ENCODE results near the gene IER3.
"Not testable (repeated sequence)": the region's sequence is repeated elsewhere in the genome, so short reads cannot be mapped to it uniquely, and the experiment has no call there.

IER3 gene

DNA sequence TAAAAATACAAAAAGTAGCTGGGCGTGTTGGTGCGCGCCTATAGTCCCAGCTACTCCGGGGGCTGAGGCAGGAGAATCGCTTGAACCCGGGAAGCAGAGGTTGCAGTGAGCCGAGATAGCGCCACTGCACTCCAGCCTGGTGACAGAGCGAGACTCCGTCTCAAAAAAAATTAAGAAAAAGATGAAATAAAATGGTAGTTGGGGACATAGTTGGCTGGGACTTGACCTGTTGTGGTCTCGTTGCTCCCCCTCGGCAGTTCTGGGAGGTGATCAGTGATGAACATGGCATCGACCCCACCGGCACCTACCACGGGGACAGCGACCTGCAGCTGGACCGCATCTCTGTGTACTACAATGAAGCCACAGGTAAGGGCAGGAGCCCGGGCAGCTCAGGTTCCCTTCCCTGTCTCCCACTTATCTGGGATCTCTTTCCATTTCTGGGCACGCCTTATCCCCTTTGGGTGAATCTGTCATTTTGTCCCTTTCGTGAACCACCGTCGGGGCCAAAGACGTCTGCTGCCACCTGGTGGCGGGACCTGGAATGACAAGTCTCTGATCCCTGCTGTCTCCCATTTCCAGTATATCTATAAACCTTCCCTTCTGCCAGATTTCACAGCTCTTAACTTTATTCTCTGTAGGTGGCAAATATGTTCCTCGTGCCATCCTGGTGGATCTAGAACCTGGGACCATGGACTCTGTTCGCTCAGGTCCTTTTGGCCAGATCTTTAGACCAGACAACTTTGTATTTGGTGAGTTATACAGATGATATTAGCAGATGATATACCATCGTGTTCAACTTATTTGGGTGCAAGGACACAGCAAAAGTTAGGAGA, 21.9 kb downstream of the IER3 start:
- peak; percentile 92 for DNase-seq

DNA sequence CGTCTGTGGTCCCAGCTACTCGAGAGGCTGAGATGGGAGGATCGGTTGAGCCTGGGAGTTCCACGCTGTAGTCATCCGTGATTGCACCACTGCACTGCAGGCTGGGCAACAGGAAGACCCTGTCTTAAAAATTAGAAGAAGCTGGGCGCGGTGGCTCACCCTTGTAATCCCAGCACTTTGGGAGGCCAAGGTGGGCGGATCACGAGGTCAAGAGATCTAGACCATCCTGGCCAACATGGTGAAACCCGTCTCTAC, 22.4 kb downstream of the IER3 start:
- not testable (repeated sequence) for DNase-seq

DNA sequence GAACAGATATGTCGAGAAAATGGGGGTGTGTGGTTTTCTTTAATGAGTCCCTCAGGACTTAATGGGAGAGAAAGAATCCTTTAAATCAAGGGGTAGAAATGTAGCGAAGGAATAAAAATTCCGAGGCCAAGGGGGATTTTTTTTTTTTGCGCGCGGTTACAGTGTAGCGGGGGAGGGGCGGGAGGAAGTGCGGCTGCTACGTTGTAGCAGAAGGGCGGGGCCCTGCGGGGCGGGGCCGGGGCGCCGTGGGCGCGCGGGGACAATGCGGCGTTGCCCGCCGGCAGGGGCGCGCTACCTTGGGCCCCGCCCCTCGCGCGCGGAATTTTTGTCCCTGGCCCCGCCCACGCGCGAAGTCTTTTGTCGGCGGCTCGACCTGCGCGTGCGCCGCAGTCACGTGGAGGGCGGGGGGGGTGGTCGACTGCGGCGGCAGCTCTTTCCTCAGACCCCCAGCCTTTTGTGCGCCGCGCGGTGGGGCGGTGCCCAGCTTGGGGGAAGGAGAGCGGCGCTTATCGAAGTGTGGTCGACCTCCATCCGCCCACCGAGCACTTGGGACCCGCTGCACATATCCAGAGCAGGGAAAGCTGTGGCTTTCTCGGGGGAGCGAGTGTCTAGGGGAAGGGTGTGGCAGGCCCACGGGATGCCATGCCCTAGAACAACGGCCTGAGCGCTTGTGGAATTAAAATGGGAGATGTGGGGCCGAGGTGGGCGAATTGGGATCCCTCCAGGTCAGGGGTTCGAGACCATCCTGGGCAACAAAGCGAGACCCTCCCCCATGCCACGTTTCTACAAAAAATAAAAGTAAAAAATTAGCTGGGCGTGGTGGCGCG, 22.9 kb downstream of the IER3 start:
- peak; percentile 98 for DNase-seq

DNA sequence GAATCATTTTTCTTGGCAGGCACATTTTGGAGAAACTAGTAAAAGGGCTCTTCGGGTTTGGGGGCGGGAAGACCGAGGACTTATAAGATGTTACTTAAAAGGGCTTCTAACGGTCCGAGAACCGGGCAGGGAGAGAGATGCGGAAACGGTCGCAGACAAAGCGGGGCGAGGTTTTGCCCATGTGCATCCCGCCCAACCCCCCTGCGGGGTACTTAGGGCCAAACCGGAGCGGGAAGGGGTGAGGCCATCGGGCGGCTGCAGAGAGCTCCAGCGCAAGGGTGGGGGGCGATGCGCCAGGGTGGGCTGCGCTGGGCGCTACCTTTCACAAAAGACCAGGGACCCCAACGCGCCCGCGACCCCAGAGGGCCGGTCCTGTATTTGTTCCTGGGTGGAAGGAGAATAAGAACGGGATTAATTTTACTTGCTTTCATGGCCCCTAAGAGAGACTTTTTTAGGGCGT, 23.6 kb downstream of the IER3 start:
- DNase-seq = peak; percentile 70

DNA sequence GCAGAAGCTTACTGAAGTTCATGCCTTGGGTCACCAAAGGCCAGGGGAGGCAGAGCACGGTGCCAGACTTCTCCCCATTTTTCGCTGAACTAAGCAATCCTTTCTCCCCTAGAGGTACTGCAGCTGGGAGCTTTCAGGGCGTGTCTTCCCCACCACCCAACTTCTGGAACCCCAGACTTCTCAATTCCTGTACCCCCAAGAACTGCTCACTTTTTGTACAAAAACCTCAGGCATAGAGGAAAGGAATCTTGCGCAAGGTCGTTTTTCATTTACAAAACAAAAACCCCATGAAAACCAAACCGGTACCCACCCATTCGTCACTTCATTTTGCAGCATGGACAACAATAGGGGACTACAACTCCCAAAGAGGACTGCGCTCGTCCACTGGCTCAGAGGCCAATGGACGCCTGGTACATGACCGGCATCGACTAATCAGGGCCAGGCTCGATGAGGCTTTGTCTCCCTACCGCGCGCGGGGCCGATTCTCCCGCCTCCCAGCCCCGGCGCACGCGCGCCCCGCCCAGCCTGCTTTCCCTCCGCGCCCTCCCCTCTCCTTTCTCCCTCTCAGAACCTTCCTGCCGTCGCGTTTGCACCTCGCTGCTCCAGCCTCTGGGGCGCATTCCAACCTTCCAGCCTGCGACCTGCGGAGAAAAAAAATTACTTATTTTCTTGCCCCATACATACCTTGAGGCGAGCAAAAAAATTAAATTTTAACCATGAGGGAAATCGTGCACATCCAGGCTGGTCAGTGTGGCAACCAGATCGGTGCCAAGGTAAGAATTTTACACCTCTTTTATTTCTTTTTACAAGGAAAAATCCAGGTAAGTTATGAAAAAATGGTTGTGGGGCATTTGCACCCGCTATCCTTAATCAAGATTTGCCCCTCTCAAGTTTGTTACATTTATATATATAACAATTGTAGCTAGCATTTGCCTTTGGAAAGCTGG, 24.3 kb downstream of the IER3 start, which contains the start of gene TUBB:
Gene TUBB, plus strand, starts transcription at position 562 of the 947 bp plus-strand sequence. Its CDS starts 155 bp downstream, at position 717.
- DNase-seq = peak; percentile 93

DNA sequence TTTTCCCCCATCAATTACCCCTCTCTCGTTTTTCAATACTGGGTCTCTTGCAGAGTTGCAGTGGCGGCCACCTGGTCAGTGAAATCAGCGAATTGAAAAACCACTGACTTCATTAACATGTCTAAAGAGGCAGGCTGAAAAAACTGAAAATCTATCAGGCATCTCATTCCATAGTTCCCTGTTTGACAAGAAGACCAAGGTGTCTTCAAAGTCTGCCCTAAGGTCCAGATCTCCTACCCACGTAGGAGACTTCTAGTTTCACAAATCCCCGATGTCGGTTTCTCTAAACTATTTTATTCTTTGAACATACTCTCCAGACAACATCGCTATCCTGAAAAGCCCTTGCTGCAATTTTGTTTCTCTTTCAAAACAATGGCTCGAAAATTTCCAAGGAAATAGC, 25.0 kb downstream of the IER3 start:
- DNase-seq = no peak

DNA sequence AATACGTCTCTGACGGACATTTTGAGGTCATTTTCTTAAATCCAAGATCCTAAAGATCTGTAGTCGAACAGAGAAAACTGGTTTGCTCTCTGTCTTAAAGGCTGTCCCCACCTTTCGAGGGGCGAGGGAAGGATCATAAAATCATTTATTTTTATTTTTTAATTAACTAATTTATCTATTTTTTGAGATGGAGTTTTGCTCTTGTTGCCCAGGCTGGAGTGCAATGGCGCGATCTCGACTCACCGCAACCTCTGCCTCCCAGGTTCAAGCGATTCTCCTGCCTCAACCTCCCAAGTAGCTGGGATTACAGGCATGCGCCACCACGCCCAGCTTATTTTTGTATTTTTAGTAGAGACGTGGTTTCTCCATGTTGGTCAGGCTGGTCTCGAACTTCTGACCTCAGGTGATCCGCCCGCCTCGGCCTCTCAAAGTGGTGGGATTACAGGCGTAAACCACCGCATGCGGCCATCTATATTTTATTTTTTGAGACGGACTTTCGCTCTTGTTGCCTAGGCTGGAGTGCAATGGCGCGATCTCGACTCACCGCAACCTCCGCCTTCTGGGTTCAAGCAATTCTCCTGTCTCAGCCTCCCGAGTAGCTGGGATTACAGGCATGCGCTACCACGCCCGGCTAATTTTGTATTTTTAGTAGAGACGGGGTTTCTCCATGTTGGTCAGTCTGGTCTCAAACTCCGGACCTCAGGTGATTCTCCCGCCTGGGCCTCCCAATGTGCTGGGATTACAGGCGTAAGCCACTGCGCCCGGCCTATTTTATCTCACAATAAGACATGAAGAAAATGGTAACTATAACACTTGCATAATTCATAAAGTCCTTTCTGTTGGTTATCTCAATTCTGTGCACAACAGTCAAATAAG, 26.3 kb downstream of the IER3 start:
- not testable (repeated sequence) for DNase-seq

DNA sequence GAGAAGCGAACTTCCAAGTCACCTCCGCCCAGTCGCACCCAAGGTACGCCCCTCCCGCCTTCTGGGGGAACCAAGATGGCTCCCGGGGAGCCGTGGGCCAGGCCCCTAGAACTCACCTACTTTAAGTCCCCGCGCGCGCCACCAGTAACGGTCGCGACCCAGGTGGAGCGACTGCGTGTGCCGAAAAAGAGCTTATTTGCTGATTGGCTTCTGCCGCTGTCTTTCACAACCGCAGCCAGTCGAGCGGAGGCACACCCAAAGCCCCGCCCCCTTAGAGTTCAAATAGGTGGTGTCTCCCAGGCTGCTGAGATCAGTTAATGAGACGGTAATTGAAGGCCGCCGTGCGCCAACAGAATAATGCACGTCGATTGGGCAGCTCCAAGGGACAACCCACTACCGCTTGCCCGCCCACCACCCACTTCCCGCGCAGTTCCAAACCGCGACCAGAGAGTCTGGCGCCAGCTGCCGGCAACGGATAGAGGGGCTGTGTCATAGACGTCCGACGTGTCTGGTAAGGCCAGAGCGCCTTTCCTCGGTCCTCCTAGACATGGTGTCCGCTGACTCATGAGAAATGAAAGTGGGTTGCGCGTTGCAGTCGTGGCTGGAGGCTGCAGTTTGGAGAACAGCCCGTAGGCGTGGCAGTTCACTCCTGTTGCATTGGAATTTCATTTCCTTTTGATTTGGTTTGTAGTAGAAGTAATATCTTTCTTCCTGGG, 27.1 kb downstream of the IER3 start, which contains the start of gene MDC1:
Gene MDC1, minus strand, starts transcription at position 153 of the 716 bp plus-strand sequence. CDS start 2,106 bp downstream, outside the sequence.
- peak; percentile 96 for DNase-seq

DNA sequence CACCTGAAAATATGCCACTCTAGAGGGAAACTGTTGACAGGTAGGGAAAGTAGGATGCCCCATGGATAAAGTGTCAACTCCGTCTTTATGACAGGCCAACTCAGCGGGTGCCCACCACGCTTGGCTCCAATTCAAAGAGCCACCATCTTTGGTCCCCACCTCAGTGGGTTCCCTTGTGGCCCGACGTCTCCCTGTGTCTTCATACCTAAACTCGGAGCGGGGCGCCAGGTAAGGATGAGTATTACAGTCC, 27.5 kb downstream of the IER3 start:
- DNase-seq = no peak

DNA sequence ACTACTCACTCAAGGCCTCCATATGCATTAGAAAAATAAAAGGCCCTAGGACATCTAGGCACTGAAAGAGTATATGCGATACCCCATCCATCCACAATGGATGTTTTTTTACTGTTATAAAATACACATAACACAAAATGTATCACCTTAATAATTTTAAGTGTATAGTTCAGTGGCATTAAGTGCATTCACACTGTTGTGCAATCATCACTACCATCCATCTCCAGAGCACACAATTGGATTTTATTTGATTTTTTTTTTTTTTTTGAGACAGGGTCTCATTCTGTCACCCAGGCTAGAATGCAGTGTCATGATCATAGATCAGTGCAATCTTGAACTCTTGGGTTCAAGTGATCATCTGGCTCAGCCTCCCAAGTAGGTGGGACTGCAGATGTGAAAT, 30.1 kb downstream of the IER3 start:
- DNase-seq = no peak

DNA sequence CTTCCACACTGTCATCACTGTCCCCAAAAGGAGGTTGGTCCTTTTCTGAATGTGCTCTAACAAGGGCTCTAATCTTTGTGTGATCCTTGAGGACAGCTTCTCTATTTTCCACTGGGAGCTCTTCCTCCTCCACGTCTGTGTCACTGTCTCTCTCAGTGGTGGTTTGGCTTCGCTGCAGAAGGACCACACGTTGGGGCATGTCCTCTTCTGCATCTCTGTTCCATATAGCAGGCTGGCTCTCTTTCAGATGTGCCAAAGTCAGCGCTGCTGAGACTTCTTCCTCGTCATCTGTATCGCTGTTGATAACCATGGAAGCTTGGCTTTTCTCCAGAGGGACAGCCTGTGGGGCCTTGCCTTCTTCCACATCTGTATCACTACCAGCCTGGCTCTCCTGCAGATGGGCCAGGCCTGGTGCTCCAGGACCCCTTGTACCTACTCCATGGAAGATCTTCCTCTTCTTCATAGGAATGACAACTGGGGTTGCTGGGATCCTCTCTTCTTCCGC, 31.9 kb downstream of the IER3 start:
- no peak for DNase-seq

DNA sequence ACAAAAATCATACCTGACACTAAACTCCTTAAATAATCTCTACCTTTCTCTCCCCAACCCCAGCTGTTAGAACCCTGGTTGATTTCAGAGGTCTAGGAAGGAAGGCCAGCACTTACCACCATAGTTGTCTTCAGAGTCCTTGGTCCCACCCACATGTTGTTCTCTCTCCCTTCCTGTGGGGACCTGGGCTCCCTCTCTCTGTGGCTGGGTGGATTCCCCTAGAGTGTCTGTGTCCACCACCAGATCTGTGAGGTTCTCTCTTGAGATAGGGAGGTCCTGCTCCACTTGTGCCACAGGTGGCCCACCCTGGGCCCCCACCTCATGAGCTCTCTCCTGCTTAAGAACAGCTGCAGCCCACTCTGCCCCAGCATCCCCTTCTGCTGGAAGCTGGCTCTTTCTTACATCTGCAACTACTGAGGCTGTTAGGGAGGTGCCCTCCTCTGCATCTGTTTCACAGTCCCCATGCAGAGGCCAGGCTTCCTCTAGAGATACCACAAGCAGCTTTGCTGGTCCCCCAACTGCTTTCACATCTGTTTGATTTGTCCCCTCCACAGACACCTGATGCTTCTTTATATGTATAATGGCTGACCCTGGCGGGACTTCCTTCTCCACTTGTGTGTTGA, 32.5 kb downstream of the IER3 start:
- no peak for DNase-seq

DNA sequence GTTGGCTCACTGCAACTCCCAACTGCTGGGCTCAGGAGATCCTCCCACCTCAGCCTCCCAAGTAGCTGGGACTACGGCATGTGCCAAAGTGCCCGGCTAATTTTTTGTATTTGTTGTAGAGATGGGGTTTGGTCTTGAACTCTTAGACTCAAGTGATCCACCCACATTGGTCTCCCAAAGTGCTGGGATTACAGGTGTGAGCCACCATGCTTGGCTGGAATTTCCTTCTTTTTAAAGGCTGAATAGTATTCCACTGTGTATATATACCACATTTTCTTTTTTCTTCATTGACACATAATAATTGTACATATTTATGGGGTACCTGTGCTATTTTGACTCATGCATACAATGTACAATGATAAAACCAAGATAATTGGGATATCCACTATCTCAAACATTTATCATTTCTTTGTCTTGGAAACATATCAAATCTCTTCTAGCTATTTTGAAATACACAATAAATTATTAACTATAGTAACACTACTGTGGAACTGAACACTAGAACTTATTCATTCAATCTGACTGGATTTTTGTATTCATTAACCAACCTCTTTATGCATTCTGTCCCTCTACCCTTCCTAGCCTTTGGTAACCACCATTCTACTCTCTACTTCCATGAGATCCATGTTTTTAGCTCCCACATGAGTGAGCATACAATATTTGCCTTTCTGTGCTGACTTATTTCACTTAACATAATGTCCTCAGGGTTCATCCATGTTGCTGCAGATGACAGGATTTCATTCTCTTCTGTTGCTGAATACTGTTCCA, 35.1 kb downstream of the IER3 start:
- DNase-seq = no peak

DNA sequence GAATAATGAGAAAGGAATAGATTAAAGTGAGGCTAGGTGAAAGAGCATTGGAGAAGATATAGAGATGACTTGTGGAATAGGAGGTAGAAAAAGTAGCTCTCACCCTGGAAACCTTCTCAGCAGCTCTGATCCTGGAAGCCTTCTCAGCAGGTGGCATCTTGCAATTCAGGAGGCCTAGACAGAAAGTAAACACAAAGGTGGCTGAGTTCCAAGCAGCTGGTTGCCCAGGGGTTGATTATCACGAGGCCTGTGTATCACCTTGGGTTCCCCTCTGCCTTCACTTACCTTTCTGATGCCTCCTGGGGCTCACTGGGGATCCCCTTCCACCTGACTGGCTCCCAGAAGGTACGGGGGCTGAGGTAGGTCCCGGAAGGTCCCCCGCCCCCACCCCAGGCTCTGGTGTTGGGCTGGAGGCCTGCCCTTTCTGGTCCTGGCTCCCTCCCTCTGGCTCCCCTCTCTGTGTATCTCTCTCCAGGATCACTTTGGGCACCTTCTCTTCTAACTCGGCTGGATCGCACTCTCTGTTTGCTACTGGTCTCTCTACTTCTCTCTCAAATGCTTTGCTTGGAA, 37.0 kb downstream of the IER3 start:
- DNase-seq = no peak

DNA sequence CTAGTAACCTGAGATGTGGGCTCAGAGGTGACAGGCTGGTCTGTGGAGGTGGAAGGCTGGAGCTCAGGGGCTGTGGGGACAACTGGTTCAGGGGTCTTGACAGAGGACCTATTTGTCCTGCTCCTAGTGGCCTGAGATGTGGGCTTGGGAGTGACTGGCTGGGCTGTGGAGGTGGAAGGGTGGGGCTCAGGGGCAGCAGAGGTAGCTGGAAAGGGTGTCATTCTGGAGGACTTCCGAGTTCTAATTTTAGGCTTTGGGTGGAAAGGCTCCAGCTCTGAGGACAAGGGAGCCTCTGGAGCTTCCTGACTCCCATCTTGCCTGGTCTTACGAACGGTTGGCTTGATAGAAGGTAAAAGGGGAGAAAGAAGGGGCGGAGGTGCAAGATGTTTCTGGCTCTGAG, 38.7 kb downstream of the IER3 start:
- no peak for DNase-seq

DNA sequence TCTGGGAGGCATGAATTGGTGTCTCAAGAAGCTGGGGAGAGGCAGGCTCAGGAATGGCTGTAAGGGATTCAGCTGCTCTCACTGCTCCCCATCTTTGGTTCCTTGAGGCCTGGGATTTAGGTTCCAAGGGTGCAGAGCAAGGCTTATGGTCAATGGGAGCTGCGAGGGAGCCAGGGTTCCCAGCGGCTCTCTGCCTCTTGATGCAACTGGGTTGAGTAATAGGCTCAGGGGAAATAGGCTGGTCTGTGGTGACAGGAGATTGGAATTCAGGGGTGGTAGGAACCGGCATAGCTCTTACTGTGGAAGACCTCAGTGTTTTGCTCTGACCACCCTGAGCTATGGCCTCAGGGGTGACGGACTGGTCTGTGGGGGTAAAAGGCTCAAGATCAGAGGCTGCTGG, 40.5 kb downstream of the IER3 start:
- no peak for DNase-seq

DNA sequence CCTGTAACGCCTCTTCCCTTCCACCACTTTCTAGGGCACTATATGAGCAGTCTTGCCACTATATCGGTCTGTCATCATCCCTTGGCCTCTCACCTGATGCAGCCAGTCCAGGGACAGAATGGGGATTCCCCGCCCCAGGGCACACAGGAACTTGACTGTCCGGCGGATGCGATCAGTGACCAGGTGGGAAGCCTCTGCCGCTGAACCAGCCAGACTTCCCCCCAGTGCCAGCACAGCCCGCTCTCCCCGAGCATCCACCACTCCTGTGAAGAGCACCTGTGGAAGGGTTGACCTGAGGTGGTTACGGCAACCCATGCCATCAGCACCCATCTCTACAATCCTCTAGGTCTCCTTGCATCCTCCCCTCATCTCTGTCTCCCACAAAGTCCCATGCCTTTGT, 41.3 kb downstream of the IER3 start:
- no peak for DNase-seq

DNA sequence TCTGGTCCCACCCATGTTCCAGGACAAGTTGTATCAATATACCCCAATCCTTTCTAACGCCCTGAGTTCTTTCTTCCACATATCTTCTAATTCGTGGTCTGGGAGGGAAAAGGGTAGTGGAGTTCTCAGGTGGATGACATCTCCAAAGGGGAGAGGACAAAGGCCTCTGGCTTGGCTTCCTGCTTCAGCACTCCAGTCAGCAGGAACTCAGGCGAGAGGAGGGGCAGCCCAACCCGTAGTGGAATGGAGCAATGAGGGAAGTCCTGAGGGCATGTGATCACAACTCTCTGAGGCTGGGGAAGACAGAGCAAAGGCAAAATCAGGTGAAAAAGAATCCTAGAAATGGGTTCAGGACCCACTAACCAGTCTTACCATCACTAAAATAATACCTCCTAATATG, 44.0 kb downstream of the IER3 start:
- DNase-seq = no peak

DNA sequence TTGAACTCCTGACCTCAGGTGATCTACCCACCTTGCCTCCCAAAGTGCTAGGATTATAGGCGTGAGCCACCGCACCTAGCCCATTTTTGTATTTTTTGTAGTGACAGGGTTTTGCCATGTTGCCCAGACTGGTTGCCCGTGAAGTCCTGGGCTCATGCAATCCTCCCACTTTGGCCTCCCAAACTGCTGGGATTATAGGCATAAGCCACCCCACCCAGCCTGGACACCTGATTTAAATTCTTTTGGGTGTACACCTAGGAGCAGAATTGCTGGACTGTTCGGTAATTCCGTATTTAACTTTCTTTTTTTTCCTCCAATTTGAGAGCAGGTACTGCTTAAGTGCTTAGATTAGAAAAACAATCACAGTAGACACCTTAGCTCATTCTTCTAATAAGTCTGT, 47.9 kb downstream of the IER3 start:
- DNase-seq = no peak

Data from activated T-cell treated with anti-CD3 and anti-CD28 coated beads, Interleukin-2, amount 50 U/mL, for 1 hour (primary cell).